Measurements from ENCODE around the gene CRTC3. TPM values are rescaled to one million over a fixed set of nuclear protein-coding genes. Genes with fewer than 3 reads are reported as not detected.
A peak's percentile ranks its signal among the peaks of the same experiment; 100 is the strongest.
"Not testable (repeated sequence)": the region's sequence is repeated elsewhere in the genome, so short reads cannot be mapped to it uniquely, and the experiment has no call there.

CRTC3 gene
- total RNA-seq, 2 experiments from 2014 or later: 90.7 to 92.4 TPM

DNA sequence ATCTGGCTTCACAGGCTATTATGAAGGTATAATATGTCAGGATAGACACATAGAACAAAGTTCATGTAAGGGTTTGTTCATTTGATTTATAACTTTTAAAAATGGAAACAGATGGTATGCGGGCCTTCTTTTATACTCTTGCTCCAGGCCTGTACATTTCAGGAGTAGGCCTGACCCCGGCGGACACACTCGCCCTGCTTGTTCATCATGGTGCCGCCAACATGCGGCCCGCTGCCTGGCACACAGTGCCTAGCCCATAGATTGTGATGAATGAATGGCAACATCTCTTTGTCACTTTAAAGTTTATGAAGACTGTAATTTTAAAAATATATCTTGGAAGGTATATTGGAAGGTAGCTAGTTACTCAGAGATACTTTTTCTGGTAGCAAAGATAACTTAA, 95.3 kb downstream of the CRTC3 start:
- H3K36me3 Mint-ChIP-seq (ENCODE audit: low read depth): peaks cover 49% of the 10 kb centered on the region
- Histone ChIP-seq H3K4me1 (ENCODE audit: insufficient read depth, low read length) (peaks cover 11% of the 10 kb centered on the region), H3K36me3 (ENCODE audit: insufficient read depth, low read length) (peaks cover 78% of the 10 kb centered on the region), H3K9me3 (ENCODE audit: control insufficient read depth in 1 of 2, insufficient read depth in 1 of 2, low read length in 2 of 2) (no peaks in the 10 kb centered on the region), H3K27me3 (ENCODE audit: control insufficient read depth in 1 of 2, insufficient read depth in 2 of 2, low read length in 2 of 2) (no peaks in the 10 kb centered on the region), H3K27ac (ENCODE audit: low read depth in 1 of 2, low read length in 2 of 2) (no peak overlapping the region), H3K4me3 (ENCODE audit: low read length) (no peak overlapping the region)
- H3K27me3 Mint-ChIP-seq: no peaks in the 10 kb centered on the region
- ChIA-PET POLR2A (no interaction called here), CTCF (no interaction called here)
- H3K27ac Mint-ChIP-seq: peak overlapping the region; percentile 20
- no peak for ATAC-seq (ENCODE audit: poor library complexity)
- intact Hi-C loops (cut with DNase I, micrococcal nuclease): no loop called here
- TF ChIP-seq, protein P1, sequence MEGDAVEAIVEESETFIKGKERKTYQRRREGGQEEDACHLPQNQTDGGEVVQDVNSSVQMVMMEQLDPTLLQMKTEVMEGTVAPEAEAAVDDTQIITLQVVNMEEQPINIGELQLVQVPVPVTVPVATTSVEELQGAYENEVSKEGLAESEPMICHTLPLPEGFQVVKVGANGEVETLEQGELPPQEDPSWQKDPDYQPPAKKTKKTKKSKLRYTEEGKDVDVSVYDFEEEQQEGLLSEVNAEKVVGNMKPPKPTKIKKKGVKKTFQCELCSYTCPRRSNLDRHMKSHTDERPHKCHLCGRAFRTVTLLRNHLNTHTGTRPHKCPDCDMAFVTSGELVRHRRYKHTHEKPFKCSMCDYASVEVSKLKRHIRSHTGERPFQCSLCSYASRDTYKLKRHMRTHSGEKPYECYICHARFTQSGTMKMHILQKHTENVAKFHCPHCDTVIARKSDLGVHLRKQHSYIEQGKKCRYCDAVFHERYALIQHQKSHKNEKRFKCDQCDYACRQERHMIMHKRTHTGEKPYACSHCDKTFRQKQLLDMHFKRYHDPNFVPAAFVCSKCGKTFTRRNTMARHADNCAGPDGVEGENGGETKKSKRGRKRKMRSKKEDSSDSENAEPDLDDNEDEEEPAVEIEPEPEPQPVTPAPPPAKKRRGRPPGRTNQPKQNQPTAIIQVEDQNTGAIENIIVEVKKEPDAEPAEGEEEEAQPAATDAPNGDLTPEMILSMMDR (IDR thresholded peaks at IDR 0.05): no peak
- no peak overlapping the region for H3K4me3 Mint-ChIP-seq
- H3K4me1 Mint-ChIP-seq (ENCODE audit: low read depth): peaks cover 10% of the 10 kb centered on the region
- DNase-seq: no peak
- H3K9me3 Mint-ChIP-seq: no peaks in the 10 kb centered on the region

DNA sequence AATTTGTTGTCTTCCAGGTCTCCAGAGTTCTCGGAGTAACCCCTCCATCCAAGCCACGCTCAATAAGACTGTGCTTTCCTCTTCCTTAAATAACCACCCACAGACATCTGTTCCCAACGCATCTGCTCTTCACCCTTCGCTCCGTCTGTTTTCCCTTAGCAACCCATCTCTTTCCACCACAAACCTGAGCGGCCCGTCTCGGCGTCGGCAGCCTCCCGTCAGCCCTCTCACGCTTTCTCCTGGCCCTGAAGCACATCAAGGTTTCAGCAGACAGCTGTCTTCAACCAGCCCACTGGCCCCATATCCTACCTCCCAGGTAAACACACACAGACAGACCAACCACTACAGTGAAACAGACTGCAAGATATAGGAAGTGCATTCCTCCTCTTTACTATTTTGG, 99.5 kb downstream of the CRTC3 start:
- H3K27ac Mint-ChIP-seq: peak overlapping the region; percentile 15
- ChIA-PET POLR2A (no interaction called here), CTCF (interaction anchor here (1.3 kb wide), 1 partner anchor 10 kb away, joined by 4 read pairs; no protein-coding TSS in a partner anchor)
- H3K4me3 Mint-ChIP-seq: no peak overlapping the region
- no peaks in the 10 kb centered on the region for H3K4me1 ChIP-seq (ENCODE audit: insufficient read depth, low read length)
- ATAC-seq (ENCODE audit: poor library complexity) (no peak), DNase-seq (no peak)
- H3K27me3 ChIP-seq (ENCODE audit: control insufficient read depth in 1 of 2, insufficient read depth in 2 of 2, low read length in 2 of 2): no peaks in the 10 kb centered on the region
- intact Hi-C loops (cut with DNase I, micrococcal nuclease): no loop called here
- H3K27me3 Mint-ChIP-seq: no peaks in the 10 kb centered on the region
- H3K9me3 Mint-ChIP-seq: no peaks in the 10 kb centered on the region
- H3K36me3 ChIP-seq (ENCODE audit: insufficient read depth, low read length): peaks cover 88% of the 10 kb centered on the region
- H3K9me3 ChIP-seq (ENCODE audit: control insufficient read depth in 1 of 2, insufficient read depth in 1 of 2, low read length in 2 of 2): no peaks in the 10 kb centered on the region
- no peak overlapping the region for H3K27ac ChIP-seq (ENCODE audit: low read depth in 1 of 2, low read length in 2 of 2)
- TF ChIP-seq, protein P1 (IDR thresholded peaks at IDR 0.05): no peak
- H3K4me3 ChIP-seq (ENCODE audit: low read length): no peak overlapping the region
- H3K36me3 Mint-ChIP-seq (ENCODE audit: low read depth): peaks cover 77% of the 10 kb centered on the region
- no peaks in the 10 kb centered on the region for H3K4me1 Mint-ChIP-seq (ENCODE audit: low read depth)

DNA sequence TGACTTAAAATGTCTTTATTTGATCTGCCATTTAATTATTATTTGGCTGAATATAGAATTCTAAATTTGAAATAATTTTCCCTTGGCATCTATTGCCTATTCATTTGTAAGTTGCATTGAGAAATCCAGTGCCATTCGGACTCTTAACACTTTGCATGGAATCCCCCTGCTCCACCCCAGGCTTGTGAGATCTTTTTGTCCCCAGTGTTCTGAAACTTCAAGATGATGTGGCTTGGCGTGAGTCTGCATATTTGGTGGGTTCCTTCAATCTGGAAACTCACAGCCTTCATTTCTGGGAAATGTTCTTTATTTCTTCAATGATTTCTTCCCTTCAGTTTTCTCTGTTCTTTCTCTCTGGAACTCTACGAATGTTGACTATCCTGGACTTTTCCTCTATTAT, 103.6 kb downstream of the CRTC3 start:
- Histone ChIP-seq H3K4me3 (ENCODE audit: low read length) (no peak overlapping the region), H3K27ac (ENCODE audit: low read depth in 1 of 2, low read length in 2 of 2) (no peak overlapping the region), H3K4me1 (ENCODE audit: insufficient read depth, low read length) (no peaks in the 10 kb centered on the region), H3K36me3 (ENCODE audit: insufficient read depth, low read length) (peaks cover 70% of the 10 kb centered on the region), H3K27me3 (ENCODE audit: control insufficient read depth in 1 of 2, insufficient read depth in 2 of 2, low read length in 2 of 2) (no peaks in the 10 kb centered on the region), H3K9me3 (ENCODE audit: control insufficient read depth in 1 of 2, insufficient read depth in 1 of 2, low read length in 2 of 2) (no peaks in the 10 kb centered on the region)
- Mint-ChIP-seq H3K27ac (no peak overlapping the region), H3K4me3 (no peak overlapping the region), H3K9me3 (no peaks in the 10 kb centered on the region), H3K4me1 (ENCODE audit: low read depth) (no peaks in the 10 kb centered on the region), H3K36me3 (ENCODE audit: low read depth) (peaks cover 78% of the 10 kb centered on the region), H3K27me3 (no peaks in the 10 kb centered on the region)
- TF ChIP-seq, protein P1 (IDR thresholded peaks at IDR 0.05): no peak
- ChIA-PET CTCF (no interaction called here), POLR2A (no interaction called here)
- DNase-seq: no peak
- intact Hi-C loops (cut with DNase I, micrococcal nuclease): no loop called here
- no peak for ATAC-seq (ENCODE audit: poor library complexity)

DNA sequence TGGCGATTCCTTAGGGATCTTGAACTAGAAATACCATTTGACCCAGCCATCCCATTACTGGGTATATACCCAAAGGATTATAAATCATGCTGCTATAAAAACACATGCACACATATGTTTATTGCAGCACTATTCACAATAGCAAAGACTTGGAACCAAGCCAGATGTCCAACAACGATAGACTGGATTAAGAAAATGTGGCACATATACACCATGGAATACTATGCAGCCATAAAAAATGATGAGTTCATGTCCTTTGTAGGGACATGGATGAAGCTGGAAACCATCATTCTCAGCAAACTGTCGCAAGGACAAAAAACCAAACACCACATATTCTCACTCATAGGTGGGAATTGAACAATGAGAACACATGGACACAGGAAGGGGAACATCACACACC, 107.3 kb downstream of the CRTC3 start:
- H3K4me3 Mint-ChIP-seq; H3K9me3 Mint-ChIP-seq; H3K27ac ChIP-seq (ENCODE audit: low read depth in 1 of 2, low read length in 2 of 2); DNase-seq; H3K27me3 ChIP-seq (ENCODE audit: control insufficient read depth in 1 of 2, insufficient read depth in 2 of 2, low read length in 2 of 2); intact Hi-C loops (cut with DNase I, micrococcal nuclease); H3K9me3 ChIP-seq (ENCODE audit: control insufficient read depth in 1 of 2, insufficient read depth in 1 of 2, low read length in 2 of 2); ATAC-seq (ENCODE audit: poor library complexity); H3K27me3 Mint-ChIP-seq; H3K27ac Mint-ChIP-seq; H3K4me1 ChIP-seq (ENCODE audit: insufficient read depth, low read length); H3K4me3 ChIP-seq (ENCODE audit: low read length); H3K4me1 Mint-ChIP-seq (ENCODE audit: low read depth); CTCF ChIA-PET: not testable (repeated sequence)
- POLR2A ChIA-PET: interaction anchor here (1.0 kb wide), 1 partner anchor 80 kb away, joined by 3 read pairs; the partner anchor contains the start of gene BLM
- peaks cover 65% of the 10 kb centered on the region for H3K36me3 Mint-ChIP-seq (ENCODE audit: low read depth)
- H3K36me3 ChIP-seq (ENCODE audit: insufficient read depth, low read length): peaks cover 63% of the 10 kb centered on the region

Measured in CD4-positive, alpha-beta T cell (primary cell).